ENCODE data around the gene DACT1. TPM values are rescaled to one million over a fixed set of nuclear protein-coding genes. Genes with fewer than 3 reads are reported as not detected.

Gene DACT1
- polyA plus RNA-seq, 2 of the 4 experiments (the other 2 are of a cell fraction), result 0.45 to 0.89 TPM

DNA sequence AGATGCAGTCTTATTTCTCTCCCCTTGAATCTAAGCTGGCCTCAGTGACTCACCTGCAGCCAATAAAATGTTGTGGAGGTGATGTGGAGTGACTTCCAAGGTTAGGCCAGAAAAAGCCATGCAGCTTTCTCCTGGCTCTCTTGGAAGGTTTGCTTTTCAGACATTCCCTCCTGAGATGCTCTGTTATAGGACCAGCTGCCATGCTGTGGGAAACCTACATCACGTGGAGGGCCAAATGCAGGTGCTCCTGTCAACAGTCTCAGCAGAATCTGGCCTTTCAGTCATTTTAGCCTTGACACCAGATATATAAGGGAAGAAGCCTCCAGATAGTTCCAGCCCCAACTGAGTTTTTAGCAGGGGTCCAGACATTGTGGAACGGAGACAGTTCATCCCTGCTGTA, 38.1 kb upstream of the DACT1 start:
- no peak for ATAC-seq
- Histone ChIP-seq H3K27ac (no peak overlapping the region), H3K4me2 (no peak overlapping the region), H3K4me3 (no peak overlapping the region), H3K4me1 (no peaks in the 10 kb centered on the region), H3K9me3 (no peaks in the 10 kb centered on the region)
- FAIRE-seq, result no peak
- ChIA-PET POLR2A (no interaction called here), CTCF (no interaction called here)
- no peak for DNase-seq (ENCODE audit: low read depth in 1 of 2, low spot score in 1 of 2)
- no peak for TF ChIP-seq JUNB (IDR thresholded peaks at IDR 0.05)
- no peak for TF ChIP-seq ZSCAN20 (CRISPR knock-in tag; IDR thresholded peaks at IDR 0.05)
- no peak for TF ChIP-seq ZNF302 (CRISPR knock-in tag; IDR thresholded peaks at IDR 0.05)
- no peak for TF ChIP-seq NR3C1 (IDR thresholded peaks at IDR 0.05)
- TF ChIP-seq GATA3 (IDR thresholded peaks at IDR 0.05; ENCODE audit: borderline replicate concordance), result no peak
- WGBS (ENCODE audit: missing lambda C conversion rate), result 35% methylated on average over 2 of the region's 2 CpGs

DNA sequence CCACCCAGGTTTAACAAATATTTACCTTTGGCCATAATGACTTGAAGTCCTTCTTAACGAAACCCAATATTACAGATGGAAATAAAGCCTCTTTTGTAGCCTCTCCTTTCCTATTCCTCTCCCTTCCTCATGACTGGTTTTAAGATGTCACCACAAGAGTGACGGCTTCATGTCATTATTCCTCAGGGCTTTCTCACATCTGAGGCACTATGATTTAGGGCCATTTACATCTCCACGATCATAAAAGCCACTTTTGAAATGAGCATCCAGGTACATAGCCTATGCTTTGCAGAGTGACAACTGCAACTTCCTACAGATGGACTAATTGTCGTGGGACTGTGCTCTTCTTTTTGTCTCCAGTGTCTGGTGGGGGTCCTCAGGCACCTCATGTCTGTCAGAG, 32.3 kb upstream of the DACT1 start:
- H3K4me2 ChIP-seq, result no peak overlapping the region
- CTCF ChIA-PET, result no interaction called here
- no peak overlapping the region for H3K4me3 ChIP-seq
- FAIRE-seq (no peak), DNase-seq (ENCODE audit: low read depth in 1 of 2, low spot score in 1 of 2) (no peak), ATAC-seq (no peak)
- POLR2A ChIA-PET, result no interaction called here
- no peaks in the 10 kb centered on the region for H3K4me1 ChIP-seq
- 19% methylated on average over 4 of the region's 4 CpGs for WGBS (ENCODE audit: missing lambda C conversion rate)
- no peak overlapping the region for H3K27ac ChIP-seq
- no peaks in the 10 kb centered on the region for H3K9me3 ChIP-seq
- no peak for TF ChIP-seq JUN (IDR thresholded peaks at IDR 0.05)
- no peak for TF ChIP-seq NPAS2 (CRISPR knock-in tag; IDR thresholded peaks at IDR 0.05; ENCODE audit: borderline replicate concordance)
- TF ChIP-seq, protein P1, sequence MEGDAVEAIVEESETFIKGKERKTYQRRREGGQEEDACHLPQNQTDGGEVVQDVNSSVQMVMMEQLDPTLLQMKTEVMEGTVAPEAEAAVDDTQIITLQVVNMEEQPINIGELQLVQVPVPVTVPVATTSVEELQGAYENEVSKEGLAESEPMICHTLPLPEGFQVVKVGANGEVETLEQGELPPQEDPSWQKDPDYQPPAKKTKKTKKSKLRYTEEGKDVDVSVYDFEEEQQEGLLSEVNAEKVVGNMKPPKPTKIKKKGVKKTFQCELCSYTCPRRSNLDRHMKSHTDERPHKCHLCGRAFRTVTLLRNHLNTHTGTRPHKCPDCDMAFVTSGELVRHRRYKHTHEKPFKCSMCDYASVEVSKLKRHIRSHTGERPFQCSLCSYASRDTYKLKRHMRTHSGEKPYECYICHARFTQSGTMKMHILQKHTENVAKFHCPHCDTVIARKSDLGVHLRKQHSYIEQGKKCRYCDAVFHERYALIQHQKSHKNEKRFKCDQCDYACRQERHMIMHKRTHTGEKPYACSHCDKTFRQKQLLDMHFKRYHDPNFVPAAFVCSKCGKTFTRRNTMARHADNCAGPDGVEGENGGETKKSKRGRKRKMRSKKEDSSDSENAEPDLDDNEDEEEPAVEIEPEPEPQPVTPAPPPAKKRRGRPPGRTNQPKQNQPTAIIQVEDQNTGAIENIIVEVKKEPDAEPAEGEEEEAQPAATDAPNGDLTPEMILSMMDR (IDR thresholded peaks at IDR 0.05), result no peak
- no peak for TF ChIP-seq MAZ (IDR thresholded peaks at IDR 0.05; ENCODE audit: borderline replicate concordance, low read depth, low read length)
- TF ChIP-seq ZFP36 (IDR thresholded peaks at IDR 0.05; ENCODE audit: borderline replicate concordance, partially characterized antibody), result no peak
- no peak for TF ChIP-seq POLR2AphosphoS2 (conservative IDR thresholded peaks at IDR 0.05; ENCODE audit: low read length)
- no peak for TF ChIP-seq CBX2 (IDR thresholded peaks at IDR 0.05; ENCODE audit: borderline replicate concordance, low read depth)

DNA sequence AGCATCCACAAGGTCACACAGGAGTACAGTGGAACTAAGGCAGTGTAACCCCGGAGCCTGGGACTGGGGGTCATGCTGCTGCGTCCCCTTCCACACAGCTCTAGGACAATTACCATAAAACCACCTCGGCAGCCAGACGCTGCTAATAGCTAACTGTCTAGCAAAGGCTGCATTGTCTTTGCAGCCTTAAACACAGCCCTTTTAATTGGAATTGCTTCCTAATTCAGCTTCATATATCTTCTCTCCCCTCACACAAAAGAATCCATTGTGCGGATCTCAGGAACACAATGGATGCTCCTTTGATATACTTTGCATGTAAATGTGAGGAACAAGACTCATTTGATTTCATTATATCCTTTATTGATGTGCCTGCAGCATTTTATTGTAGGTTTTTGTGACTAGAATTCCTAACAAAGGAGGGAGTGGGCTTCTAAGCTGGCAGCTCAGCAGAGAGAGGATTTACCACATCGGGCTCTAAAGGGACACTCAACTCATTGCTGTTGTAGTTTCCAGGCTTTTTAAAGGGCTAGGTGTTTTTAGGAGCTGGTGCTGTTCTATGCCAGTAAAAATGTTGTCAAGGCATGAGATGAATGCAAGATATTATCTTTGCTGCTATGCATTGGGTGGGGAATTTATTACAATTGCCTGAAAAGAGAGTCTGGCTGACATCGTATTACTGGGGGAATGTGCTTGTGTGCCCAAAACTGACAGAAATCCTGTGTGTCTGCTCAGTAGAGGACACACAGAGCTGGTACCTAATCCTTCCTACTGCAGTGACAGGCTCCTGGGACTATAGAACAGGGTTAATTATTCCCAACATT, 30.4 kb upstream of the DACT1 start:
- ATAC-seq, result no peak
- H3K27ac ChIP-seq, result no peak overlapping the region
- no peaks in the 10 kb centered on the region for H3K9me3 ChIP-seq
- WGBS (ENCODE audit: missing lambda C conversion rate), result 60% methylated on average over 7 of the region's 7 CpGs
- no peak for FAIRE-seq
- ChIA-PET POLR2A (no interaction called here), CTCF (interaction anchor here (0.8 kb wide), 1 partner anchor 105 kb away, joined by 4 read pairs; no protein-coding TSS in a partner anchor)
- no peaks in the 10 kb centered on the region for H3K4me1 ChIP-seq
- no peak for DNase-seq (ENCODE audit: low read depth in 1 of 2, low spot score in 1 of 2)
- no peak overlapping the region for H3K4me2 ChIP-seq
- TF ChIP-seq GATA3 (IDR thresholded peaks at IDR 0.05; ENCODE audit: borderline replicate concordance) (no peak), CHD4 (IDR thresholded peaks at IDR 0.05; ENCODE audit: borderline replicate concordance) (no peak), MYC (IDR thresholded peaks at IDR 0.05; ENCODE audit: borderline replicate concordance, low read length) (no peak), HDAC2 (IDR thresholded peaks at IDR 0.05) (no peak), FOXS1 (CRISPR knock-in tag; IDR thresholded peaks at IDR 0.05) (no peak), JUNB (IDR thresholded peaks at IDR 0.05) (no peak)
- H3K4me3 ChIP-seq, result no peak overlapping the region

DNA sequence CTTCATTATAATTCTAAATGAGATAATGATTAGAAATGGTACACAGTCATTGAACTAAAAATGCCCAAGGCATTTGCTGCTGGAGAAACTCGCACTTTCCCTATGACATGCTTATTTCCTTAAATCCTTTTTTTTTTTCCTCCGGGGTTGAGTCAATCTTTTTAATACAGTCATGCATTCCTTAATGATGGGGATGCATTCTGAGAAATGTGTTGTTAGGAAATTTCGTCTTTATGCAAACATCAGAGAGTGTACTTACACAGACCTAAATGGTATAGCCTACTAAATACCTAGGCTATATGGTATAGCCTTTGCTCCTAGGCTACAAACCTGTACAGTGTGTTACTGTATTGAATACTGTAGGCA, 29.8 kb upstream of the DACT1 start:
- 35% methylated on average over 3 of the region's 3 CpGs for WGBS (ENCODE audit: missing lambda C conversion rate)
- CTCF ChIA-PET, result interaction anchor here (1.2 kb wide), 1 partner anchor 107 kb away, joined by 5 read pairs; no protein-coding TSS in a partner anchor
- Histone ChIP-seq H3K4me3 (no peak overlapping the region), H3K4me2 (no peak overlapping the region), H3K4me1 (no peaks in the 10 kb centered on the region), H3K27ac (no peak overlapping the region), H3K9me3 (no peaks in the 10 kb centered on the region)
- DNase-seq (ENCODE audit: low read depth in 1 of 2, low spot score in 1 of 2) (no peak), FAIRE-seq (no peak), ATAC-seq (no peak)
- POLR2A ChIA-PET, result no interaction called here
- TF ChIP-seq, protein P2, sequence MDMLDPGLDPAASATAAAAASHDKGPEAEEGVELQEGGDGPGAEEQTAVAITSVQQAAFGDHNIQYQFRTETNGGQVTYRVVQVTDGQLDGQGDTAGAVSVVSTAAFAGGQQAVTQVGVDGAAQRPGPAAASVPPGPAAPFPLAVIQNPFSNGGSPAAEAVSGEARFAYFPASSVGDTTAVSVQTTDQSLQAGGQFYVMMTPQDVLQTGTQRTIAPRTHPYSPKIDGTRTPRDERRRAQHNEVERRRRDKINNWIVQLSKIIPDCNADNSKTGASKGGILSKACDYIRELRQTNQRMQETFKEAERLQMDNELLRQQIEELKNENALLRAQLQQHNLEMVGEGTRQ (IDR thresholded peaks at IDR 0.05), result no peak
- TF ChIP-seq KDM1A (IDR thresholded peaks at IDR 0.05; ENCODE audit: low read depth) (no peak), HDAC2 (IDR thresholded peaks at IDR 0.05) (no peak), HOXB13 (CRISPR knock-in tag; IDR thresholded peaks at IDR 0.05; ENCODE audit: low read depth) (no peak), BHLHE40 (IDR thresholded peaks at IDR 0.05; ENCODE audit: low read depth, low read length) (no peak), POLR2AphosphoS2 (conservative IDR thresholded peaks at IDR 0.05; ENCODE audit: low read length) (no peak), MAZ (IDR thresholded peaks at IDR 0.05; ENCODE audit: borderline replicate concordance, low read depth, low read length) (no peak), HOXB5 (CRISPR knock-in tag; IDR thresholded peaks at IDR 0.05) (no peak), EP300 (IDR thresholded peaks at IDR 0.05) (no peak), MAFK (IDR thresholded peaks at IDR 0.05; ENCODE audit: partially characterized antibody) (no peak), RAD21 (conservative IDR thresholded peaks at IDR 0.05 in 1 of 2, IDR thresholded peaks at IDR 0.05 in 1 of 2) (no peak), SMC3 (IDR thresholded peaks at IDR 0.05) (no peak)
- TF ChIP-seq, protein P3, sequence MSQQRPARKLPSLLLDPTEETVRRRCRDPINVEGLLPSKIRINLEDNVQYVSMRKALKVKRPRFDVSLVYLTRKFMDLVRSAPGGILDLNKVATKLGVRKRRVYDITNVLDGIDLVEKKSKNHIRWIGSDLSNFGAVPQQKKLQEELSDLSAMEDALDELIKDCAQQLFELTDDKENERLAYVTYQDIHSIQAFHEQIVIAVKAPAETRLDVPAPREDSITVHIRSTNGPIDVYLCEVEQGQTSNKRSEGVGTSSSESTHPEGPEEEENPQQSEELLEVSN (IDR thresholded peaks at IDR 0.05; ENCODE audit: borderline replicate concordance, low read depth), result no peak
- TF ChIP-seq, protein P4, sequence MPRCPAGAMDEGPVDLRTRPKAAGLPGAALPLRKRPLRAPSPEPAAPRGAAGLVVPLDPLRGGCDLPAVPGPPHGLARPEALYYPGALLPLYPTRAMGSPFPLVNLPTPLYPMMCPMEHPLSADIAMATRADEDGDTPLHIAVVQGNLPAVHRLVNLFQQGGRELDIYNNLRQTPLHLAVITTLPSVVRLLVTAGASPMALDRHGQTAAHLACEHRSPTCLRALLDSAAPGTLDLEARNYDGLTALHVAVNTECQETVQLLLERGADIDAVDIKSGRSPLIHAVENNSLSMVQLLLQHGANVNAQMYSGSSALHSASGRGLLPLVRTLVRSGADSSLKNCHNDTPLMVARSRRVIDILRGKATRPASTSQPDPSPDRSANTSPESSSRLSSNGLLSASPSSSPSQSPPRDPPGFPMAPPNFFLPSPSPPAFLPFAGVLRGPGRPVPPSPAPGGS (IDR thresholded peaks at IDR 0.05), result no peak
